T-helper 2 cell (primary cell): ENCODE results near the gene SLCO2A1.

ENCODE experiments used
- DNase-seq, 5 experiments: peaks; one replicate each; pipeline versions ENCODE4 v3.0.0 to v3.0.0-alpha.2; 2012 to 2022

Gene SLCO2A1

DNA sequence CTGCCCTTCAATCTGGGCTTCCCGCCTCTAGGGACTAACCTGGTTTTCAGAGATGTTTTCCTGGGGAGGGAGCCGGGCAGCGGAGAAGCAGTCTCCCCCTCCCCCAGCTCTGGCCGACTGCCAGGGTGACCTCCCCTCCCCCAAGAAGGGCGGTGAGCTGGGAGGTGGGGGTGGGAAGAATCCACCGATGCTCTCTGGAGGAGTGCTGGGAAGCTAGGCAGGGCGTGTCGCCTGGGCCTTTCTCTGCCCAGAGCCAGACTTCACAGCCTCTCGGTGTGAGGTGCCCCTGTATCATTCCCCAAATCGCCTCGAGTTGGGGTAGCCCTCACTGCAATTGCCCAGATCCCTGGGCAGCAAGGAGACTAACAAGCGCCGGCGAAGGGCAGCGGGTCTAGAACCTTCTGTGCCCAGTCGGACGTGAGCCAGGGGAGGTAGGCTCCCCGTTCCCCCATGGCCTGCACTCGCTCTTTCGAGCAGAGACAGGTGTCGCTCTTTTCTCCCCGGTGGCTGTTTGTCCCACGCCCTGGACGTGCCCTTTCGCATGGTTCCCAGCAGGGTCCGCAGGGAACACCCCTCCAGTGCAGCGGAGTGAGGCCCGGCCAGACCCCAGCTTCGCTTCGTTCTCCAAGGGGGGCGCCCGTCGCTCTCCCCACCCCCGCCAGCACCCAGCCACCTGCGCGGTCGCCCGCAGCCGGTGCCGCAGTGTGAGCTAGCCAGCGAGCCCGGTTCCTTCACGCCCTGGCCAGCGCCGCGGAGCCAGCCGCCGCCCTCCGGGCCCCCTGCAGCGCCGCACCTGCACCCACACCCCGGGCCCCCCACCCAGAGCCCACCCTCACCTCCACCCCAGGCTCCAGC lies 135.1 kb downstream of the SLCO2A1 start:
- no peak for DNase-seq

DNA sequence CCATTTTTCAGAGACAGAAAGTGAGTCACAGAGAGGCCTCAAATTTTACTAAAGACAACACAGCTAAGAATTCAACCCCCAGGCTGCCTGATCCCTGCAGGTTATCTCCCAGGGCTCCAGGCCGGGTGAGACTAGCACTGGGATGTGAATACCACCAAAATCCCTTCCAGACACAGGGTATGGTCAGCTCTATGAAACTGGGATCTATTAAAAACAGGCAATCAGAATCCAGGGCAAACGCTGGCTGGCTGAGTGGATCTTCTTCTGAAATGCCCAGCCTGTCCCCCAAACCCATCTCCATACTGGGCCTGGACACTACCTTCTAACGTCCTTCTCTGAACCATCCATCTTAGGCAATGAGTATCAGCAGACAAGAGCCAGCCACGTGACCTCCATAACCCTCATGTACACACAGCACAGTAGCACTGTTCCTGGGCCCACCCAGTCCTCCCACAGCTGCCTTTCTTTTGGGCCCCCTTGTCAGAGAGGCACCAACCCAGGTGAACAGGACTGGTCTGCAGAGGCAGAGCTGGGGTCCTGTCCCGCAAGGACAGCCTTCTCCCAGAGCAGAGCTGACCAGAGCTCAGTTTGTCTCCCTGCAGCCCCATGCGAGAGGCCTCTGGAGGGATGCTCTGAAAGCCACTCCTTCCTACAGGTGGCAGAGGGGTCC lies 135.9 kb downstream of the SLCO2A1 start:
- no peak for DNase-seq

DNA sequence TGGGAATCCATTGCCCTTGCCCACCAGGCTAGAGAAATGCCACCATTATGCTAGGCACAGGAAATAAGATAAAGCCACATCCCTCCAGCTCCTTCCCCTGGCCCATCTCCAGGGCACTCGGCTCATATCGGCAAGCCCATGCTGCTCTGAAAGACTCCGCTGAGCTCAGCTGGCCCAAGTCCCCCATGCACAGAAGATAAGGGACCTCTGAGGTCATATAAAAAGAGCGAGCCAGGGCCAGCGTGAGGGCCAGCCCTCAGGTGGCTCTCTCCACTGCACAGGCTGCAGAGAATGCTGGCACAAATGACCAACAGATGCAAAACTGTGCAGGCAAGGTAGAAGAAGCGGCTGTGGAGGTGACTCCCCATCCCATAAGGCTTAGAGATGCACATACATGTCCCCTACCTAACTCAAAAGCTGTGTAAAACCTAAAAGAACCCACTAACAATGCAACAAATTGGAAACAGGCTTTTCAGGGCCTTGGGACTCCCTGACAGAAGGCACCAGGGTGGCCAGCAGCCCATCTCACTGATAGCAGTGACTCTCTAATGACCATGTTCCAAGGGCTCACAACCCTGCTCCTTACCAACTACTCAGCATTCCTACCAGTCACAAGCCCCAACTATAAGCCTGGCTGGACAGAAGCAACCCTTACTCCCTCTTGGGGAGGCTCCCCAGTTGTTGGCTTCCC lies 137.0 kb downstream of the SLCO2A1 start:
- no peak for DNase-seq

DNA sequence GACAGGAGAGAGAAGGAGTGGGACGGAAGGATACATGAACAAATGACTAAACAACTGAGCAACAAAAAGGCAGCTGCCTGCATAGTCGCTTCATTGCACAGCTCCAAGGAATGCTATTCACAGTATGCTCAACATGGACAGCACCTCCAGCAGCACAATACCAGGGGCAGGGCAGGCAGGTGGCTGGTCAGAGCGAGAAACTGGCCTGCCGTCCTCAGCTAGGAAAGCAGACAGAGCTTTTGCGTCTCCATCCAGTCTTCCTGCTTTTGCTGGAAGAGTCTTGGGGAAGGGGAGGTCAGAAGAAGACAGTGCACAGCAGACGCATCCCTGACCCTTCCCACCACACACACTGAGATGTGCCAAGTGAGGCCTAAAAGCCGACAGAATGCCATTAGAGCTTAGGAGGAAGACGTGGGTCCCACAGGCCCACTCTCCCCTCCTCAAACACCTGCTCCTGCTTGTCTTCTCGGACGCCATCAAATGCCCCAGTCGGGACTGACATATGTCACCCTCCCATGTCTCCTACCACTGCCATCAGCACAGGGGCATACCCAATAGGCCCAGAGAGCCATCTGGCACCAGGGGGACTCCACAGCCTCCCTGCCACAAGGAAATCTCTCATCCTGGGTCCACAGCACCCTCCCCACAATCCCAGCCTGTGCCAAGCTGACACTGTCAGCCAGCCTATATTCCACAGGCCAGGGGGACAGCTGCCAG lies 137.9 kb downstream of the SLCO2A1 start:
- DNase-seq, result no peak

DNA sequence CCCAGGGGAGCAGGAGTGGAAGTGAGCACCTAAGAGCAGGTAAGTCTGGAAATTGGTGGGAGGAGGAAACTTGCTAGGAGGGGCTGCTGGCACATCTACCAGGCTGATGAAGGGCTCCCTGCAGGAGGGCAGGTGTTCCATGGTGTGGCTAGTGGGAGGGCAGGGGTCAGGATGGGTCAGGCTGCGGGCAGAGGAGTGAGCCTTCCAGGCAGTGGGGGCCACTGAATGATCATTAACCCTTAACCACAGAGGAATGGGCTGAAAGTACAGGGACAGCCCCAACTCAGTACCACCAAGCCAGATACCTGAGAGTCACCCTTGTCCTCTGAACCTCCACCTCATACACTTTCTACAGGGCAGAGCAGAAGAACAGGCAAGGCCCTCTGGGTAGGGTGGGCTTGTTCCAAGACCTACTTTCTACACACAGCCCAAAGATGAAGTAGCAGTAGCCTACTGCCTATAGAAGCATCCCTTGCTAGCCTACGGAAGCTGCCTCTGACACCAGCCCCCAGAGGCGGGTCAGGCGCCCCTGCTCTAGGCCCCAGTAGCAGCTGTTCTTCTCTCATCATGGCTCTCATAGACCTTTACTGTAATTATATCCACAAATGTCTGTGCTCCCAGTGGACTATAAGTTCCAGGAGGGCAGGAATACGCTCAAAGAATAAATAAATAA lies 138.6 kb downstream of the SLCO2A1 start:
- DNase-seq, result no peak

DNA sequence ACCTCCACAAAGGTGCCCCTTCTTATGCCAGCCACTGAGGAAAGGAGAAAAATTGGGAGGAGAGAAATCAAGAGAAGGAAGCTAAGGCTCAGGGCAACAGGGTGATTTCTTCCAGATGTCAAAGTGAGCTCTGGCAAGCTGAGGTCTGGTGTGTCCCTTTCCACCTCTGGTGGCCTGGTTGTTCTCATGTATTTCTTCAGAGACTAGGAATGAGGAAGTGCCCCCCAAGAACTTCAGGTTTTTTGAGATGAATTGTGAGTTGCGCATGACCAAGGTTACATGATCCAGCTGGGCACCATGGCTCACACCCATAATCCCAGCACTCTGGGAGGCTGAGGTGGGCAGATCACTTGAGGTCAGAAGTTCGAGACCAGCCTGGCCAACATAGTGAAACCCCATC lies 139.7 kb downstream of the SLCO2A1 start:
- no peak for DNase-seq

DNA sequence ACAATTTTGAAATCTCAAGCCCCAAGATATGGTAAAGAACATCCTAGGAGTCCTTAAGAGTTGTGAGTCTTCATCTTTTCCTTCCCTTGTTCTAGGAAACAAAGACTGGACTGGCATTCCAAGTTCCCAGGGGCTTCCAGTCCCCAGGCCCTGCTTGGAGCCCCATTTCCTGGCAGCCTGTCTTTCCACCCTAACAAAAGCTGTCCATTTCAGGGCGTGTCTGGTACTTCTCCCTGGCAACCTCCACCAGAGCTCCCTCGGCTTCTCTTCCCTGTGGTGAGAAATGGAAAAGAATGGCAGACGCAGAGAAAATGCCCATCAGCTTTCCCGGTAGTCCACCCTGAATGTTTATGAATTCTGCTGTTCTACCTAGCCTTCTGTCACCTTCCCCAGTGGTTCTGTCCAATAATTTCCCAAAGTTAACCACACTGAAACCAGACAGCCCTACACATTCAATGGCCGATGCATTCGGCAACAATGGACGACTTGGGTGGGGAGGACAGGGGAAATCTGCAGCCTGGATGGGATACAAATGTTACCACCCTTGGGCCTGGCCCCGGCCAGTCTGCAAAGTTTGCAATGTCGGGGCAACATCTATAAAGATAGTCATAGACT lies 140.9 kb downstream of the SLCO2A1 start:
- DNase-seq, result no peak

DNA sequence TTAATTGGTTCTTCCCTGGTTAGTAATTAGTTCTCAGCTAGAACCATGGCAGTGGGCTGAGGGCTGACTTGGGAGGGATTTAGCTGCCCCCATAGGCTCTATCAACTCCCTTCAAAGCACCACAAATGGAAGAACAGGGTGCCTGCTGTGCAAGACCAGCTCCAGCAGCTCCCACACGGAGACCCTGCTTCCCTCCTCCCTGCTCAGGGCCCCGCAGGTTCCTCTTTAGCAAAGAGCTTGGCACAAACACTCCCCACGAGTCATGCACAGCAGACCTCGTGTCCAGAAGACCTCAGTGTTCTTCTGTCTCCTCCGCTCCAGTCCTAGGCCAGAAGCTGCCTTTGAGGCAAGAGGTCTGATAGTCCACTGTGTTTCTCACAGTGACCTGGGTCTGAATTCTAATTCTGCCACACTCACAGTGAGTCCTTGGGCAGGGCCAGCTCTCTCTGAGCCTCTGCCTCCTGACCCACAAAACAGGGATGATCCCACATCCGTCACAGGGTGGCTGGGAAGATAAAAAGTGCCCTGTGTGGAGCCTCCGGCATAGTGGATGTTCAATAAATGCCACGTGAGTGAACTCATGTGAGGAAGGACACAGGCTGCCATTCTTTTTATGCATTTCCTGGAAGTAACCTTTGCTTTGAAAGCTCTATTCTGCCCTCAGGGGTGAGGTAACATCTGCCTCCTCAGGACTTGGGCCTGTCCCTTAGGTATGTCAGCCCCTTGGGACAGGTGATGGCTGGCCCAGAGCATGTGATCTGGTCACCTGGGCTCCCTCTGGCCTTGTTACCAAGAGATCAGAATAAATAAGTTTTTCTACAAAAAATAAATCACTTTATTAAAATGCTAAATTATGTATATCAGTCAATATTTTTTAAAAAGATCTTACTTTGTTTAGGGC lies 141.7 kb downstream of the SLCO2A1 start:
- DNase-seq, result no peak

DNA sequence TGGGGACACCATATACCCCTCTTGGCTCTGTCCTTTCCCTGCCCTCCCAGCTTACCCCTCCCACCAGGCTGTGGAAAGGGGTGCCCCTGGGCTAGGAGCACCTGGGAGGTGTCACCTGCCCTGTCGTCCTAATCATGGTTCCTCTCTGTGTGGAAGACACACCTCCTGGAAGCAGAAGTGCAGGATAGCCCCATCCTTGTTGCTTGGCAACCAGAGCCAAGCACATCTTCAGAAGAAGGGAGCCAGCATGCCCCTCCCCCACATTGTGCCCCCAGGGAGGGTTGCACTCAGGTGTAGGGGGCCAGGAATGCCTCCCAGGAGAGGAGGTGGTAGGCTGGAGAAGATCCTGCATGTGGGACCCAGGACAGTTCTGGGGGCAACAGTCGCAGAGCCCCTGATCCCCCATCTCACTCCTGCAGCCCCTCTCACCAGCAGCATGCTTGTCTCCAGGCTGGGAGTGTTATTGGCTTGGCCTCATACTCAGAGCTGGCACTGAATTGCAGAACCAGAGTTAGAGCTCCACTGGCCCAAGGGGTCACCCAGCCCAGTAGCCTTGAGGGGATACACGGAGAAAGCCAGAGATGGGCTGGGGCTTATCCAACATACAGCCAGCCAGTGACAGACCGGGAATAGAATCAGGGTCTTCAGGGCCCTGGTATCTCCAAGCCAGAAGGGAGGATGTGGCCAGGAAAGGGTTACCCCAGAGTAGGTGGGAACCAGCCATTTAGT lies 142.5 kb downstream of the SLCO2A1 start:
- DNase-seq, result no peak

DNA sequence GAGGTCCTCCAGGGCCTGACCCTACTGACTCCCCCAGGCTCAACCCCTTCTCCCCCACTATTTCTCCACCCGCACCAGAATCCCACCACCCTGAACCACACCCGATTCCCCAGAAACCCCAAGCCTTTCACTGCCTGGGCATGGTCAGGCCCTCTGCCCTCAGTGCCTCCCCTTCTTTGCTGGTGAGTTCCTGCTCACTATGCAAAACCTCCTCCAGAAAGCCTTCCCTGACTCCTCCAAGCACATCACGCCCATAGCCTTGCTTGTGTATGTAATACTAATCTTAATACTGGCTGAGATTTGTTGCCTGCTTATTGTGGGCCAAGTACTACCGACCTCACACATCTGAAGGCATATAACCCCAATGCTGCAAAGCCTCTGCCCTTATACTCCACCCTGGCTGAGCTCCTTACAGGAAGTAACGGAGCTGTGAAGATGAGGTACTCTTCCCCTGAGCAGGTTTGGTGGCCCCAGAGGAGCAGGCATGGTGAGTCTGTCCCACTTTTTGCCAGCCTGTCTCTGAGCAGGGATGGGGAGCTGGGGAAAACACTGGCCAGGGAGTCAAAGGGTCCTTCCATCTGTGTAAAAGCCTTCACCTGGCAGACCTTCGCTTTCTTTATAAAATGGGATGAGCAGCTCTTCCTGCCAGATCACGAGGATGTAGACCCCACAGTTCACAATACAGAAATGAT lies 143.5 kb downstream of the SLCO2A1 start:
- no peak for DNase-seq

DNA sequence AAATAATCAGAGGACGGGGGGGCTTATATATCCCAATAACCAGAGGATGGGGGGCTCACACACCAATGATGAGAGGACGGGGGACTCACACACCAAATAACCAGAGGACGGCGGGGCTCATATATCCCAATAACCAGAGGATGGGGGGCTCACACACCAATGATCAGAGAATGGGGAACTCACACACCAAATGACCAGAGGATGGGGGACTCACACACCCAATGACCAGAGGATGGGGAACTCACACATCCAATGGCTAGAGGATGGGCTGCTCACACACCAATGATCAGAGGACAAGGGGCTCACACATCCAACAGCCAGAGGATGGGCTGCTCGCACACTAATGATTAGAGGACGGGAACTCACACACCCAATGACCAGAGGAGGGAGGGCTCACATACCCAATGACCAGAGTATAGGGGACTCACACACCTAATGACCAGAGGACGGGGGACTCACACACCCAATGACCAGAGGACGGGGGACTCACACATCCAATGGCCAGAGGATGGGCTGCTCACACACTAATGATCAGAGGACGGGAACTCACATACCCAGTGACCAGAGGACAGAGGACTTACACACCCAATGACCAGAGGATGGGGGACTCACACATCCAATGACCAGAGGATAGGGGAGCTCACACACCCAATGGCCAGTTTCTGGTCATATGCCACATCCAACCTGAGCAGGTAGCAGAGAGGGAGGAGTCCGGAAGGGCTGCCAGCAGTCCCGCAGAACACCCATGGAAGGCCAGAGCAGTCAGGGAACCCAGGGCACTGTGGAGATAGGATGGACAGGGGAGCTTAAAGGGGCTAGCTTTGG lies 144.6 kb downstream of the SLCO2A1 start:
- DNase-seq, result no peak

DNA sequence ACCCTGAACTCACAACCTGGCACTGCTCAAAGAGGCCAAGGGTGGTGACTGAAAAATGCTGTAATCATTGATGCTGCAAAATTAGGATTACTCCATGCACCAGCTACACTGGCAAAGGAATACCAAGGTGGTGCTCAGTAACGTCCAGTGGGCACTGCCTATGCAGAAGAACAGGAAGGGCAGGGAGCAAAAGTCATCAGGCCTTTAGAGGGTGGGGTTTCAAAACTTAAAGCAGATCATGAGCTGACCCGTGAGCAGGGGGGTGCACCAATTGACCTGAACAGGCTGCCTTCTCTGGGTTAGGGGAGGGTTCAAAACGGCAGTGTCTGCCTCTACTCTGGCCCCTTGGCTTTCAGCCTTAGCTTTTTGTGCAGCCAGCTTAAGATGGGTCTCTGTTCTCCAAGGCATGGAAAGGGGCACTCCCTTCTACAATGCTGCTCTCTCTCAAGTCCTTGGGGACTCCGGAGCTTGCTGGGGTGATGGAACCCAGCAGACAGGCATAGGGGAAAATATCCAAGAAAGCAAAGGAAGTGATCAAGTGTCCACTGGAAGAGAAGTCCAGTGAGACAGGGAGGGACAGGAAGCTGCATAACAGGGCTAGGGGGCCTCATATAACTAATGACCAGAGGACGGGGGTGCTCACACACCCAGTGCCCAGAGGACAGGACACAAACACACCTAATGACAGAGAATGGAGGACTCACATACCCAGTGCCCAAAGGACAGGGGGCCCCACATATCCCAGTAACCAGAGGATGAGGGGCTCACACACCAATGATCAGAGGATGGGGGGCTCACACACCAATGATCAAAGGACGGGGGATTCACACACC lies 145.5 kb downstream of the SLCO2A1 start:
- DNase-seq, result no peak

DNA sequence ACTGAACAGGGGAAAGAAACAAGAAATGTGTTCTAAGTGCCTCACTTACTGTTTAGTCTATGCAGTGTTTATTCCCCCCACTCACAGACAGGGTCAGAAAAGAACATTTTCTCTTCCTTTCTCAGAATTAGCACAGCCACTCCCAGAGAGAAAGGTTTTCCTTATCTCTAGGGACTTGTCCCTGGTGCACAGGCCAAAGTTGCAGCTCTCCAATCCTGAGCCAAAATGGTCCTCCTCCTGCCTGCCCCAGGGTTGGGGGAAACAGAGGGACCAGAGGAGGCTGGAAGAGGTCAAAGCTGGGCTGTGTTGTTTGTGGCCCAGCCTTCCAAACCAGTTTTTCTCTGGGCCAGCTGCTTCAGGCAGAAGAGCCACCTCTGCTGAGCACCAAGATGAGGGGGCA lies 146.1 kb downstream of the SLCO2A1 start:
- no peak for DNase-seq

DNA sequence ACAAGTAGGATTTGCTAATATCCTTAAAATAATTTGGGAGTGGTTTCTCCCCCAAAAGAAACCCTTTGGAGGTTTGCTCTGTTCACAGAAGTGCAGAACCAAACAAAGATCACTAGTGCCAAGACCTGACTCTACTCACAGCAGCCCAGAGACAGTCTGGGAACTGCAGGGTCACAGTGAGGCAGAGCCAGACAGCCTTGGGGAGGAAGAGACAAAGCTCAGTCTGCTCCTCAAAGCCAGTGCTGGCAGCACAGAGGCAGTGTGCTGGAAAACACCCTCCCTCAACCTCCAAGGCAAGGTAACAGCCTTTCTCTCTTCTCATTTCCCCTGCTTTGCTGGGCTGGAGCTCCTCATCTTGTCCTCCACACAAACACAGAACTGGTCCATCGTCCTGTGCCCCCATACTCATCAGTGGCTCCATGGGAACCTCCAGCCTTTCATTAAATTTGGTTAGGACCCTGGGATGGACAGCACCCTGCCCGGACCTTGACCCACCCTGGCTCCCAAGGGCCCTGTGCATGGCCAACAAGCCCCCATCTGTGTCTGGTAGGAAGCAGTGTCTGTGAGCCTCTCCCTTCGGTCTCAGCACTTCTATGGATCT lies 146.6 kb downstream of the SLCO2A1 start:
- no peak for DNase-seq

DNA sequence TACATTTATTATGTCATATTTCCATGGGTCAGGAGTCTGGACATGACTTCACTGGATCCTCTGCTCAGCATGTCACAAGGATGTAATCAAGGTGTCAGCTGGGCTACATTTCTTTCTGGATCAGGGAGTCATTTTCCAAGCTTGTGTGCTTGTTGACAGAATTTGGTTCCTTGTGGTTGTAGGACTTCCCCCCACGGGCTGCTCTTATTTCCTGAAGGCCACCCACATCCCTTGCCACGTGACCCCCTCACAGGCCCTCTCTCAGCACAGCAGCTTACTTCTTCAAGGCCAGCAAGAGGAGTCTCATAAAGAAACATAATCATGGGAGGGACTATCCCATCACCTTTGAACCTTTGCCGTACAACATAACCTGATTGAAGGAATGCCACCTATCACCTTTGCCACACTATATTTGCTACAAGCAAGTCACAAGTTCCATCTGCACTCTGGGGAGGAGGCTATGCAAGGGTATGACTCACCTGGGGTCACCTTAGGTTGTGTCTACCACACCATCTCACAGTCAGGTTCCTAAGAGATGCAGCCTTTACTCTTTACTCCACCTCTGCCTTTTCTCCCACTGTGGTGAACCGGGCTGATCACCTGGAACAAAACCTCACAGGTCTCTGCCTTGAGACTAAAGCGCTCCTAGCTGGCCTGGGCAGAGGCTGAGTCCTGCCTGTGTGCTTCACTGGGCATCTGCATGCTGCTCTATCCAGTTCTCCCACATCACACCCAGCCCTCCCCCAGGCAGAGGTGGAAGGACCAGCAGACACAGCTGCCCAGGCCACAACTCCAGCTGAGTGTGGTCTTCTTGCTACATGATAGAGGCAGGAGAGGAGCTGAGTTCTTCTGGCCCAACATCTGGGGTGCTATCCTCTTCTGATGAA lies 147.5 kb downstream of the SLCO2A1 start:
- peak in 2 of 5 experiments; percentile 46 for DNase-seq

DNA sequence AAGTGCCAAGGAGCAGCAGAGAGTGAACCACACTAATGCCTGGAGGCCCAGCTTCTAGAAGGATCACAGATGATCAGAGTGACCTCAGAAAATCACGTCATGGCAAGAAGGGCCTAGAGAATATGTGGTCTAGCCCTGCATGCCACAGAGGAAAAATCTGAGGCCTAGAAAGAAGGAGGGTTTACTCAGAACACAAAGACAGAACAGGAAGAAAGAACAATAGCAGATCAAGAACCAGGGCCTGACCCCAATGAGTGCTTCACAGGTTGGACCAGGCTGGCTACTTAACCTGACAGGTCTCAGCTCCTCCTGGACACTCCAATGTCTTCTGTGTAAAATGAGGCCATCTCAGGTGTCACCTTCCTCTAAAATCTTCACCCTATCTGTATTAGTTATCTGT lies 148.2 kb downstream of the SLCO2A1 start:
- DNase-seq, result peak in 1 of 5 experiments; percentile 13
